B cell (primary cell): Measurements from ENCODE around the gene SLC7A10. TPM values are rescaled to one million over a fixed set of nuclear protein-coding genes. Genes with fewer than 3 reads are reported as not detected.
A peak's percentile ranks its signal among the peaks of the same experiment; 100 is the strongest.

ENCODE experiments used
- ATAC-seq: fragments of 200-7000 bp; cut with Tn5 transposase; one replicate; pipeline ENCODE4 v1.10.0; 2021; ENCODE audit warnings: low read depth, mild to moderate bottlenecking, moderate number of reproducible peaks, moderate library complexity
- CTCF ChIA-PET: fragments of 350-600 bp; sonication (Branson Sonifier 250); formaldehyde crosslinking; loops from one replicate; lab custom pipeline; 2021; ENCODE audit warnings: antibody characterized with exemption, inconsistent platforms; lab: Charles Lee
- POLR2A ChIA-PET: fragments of 350-600 bp; sonication (Branson Sonifier 250); formaldehyde crosslinking; loops from one replicate; lab custom pipeline; 2021; ENCODE audit warnings: antibody characterized with exemption; lab: Charles Lee
- DNase-seq: peaks from one replicate; pipeline ENCODE4 v3.0.0; 2013
- H2AFZ ChIP-seq: 2 replicates; pipeline ENCODE4 v1.6.1; 2012; ENCODE audit warnings: mild to moderate bottlenecking, low read depth, low read length; ENCODE audit not compliant: insufficient read depth, poor library complexity, severe bottlenecking
- H3K27ac ChIP-seq, 2 donors: 1 replicate in 1 of 2; 2 replicates in 1 of 2; pipeline ENCODE4 v1.5.1; 2012 to 2013; ENCODE audit warnings: low read length in 2 of 2, mild to moderate bottlenecking in 2 of 2, moderate library complexity in 1 of 2
- H3K27me3 ChIP-seq, 4 experiments: fragments of 200-600 bp in 1 of 4; sonication (generic) in 1 of 4; replicated peaks in 1 of 4; 1 replicate in 2 of 4; 2 replicates in 2 of 4; pipeline versions ENCODE4 v1.6.1 to v1.7.0; 2013 to 2016; ENCODE audit warnings: low read length in 3 of 4, mild to moderate bottlenecking in 2 of 4, mixed read lengths in 1 of 4, moderate library complexity in 1 of 4; ENCODE audit not compliant: insufficient read depth in 4 of 4, control insufficient read depth in 3 of 4; ENCODE audit errors: control extremely low read depth in 1 of 4
- H3K36me3 ChIP-seq, 2 experiments: replicated peaks in 1 of 2; 1 replicate in 1 of 2; 2 replicates in 1 of 2; pipeline versions ENCODE4 v1.6.1 to v1.7.1; 2013; ENCODE audit warnings: low read length in 1 of 2; ENCODE audit not compliant: insufficient read depth in 2 of 2, control insufficient read depth in 1 of 2; ENCODE audit errors: control extremely low read depth in 1 of 2, extremely low read depth in 1 of 2
- H3K4me1 ChIP-seq, 2 donors: fragments of 200-600 bp in 1 of 2; sonication (generic) in 1 of 2; 1 replicate in 1 of 2; 2 replicates in 1 of 2; pipeline versions ENCODE4 v1.5.1 to v1.6.1; 2013 to 2017; ENCODE audit warnings: low read length in 2 of 2; ENCODE audit not compliant: control insufficient read depth in 2 of 2, insufficient read depth in 2 of 2
- H3K4me2 ChIP-seq: replicated peaks from 2 replicates; pipeline ENCODE3; 2012; ENCODE audit warnings: mild to moderate bottlenecking, low read depth, low read length; ENCODE audit not compliant: poor library complexity, severe bottlenecking
- H3K4me3 ChIP-seq, 5 experiments: fragments of 200-600 bp in 1 of 5; sonication (generic) in 1 of 5; 1 replicate in 3 of 5; 2 replicates in 2 of 5; pipeline versions ENCODE4 v1.5.1 to v1.7.0; 2011 to 2016; ENCODE audit warnings: low read length in 4 of 5, mild to moderate bottlenecking in 4 of 5, low read depth in 2 of 5, control low read depth in 1 of 5, moderate library complexity in 1 of 5; ENCODE audit not compliant: insufficient read depth in 1 of 5; ENCODE audit errors: control extremely low read depth in 1 of 5, extremely low read depth in 1 of 5
- H3K79me2 ChIP-seq: fragments of 200-600 bp; sonication (generic); one replicate; pipeline ENCODE4 v1.6.0; 2016; ENCODE audit warnings: low read length; ENCODE audit not compliant: control insufficient read depth, insufficient read depth
- H3K9ac ChIP-seq: fragments of 200-600 bp; sonication (generic); 2 replicates; pipeline ENCODE4 v1.6.1; 2017; ENCODE audit warnings: mild to moderate bottlenecking, low read length, moderate library complexity
- H3K9me3 ChIP-seq, 3 donors: one replicate each; pipeline versions ENCODE4 v1.6.1 to v1.7.1; 2013; ENCODE audit warnings: low read length in 2 of 3; ENCODE audit not compliant: control insufficient read depth in 2 of 3, insufficient read depth in 1 of 3; ENCODE audit errors: control extremely low read depth in 1 of 3
- H4K20me1 ChIP-seq: 2 replicates; pipeline ENCODE4 v1.6.0; 2012; ENCODE audit warnings: mild to moderate bottlenecking, low read length; ENCODE audit not compliant: insufficient read depth, control insufficient read depth, poor library complexity, severe bottlenecking
- H3K27ac Mint-ChIP-seq: one replicate; pipeline ENCODE4 v1.8.0; 2021; ENCODE audit warnings: mixed read lengths
- H3K27me3 Mint-ChIP-seq: one replicate; pipeline ENCODE4 v1.8.0; 2021; ENCODE audit warnings: mixed read lengths
- H3K4me1 Mint-ChIP-seq: one replicate; pipeline ENCODE4 v1.8.0; 2021; ENCODE audit warnings: mixed read lengths
- H3K4me3 Mint-ChIP-seq: one replicate; pipeline ENCODE4 v1.8.0; 2021; ENCODE audit warnings: mixed read lengths
- H3K9me3 Mint-ChIP-seq: one replicate; pipeline ENCODE4 v1.8.0; 2022; ENCODE audit warnings: mixed read lengths; ENCODE audit not compliant: insufficient read depth
- EZH2 ChIP-seq: IDR thresholded peaks from 2 replicates; pipeline ENCODE4 v1.6.1; 2012; ENCODE audit warnings: borderline replicate concordance, low read depth, mild to moderate bottlenecking, moderate library complexity, low read length; ENCODE audit not compliant: insufficient read depth, poor library complexity, severe bottlenecking
- WGBS: methylation state at CpG from one replicate; pipeline ENCODE4 v1.1.5; 2013; ENCODE audit warnings: missing lambda C conversion rate; ENCODE audit not compliant: insufficient coverage; 5-methylcytosine and 5-hydroxymethylcytosine counted together
- intact Hi-C: fragments of 100-400 bp; cut with micrococcal nuclease; formaldehyde crosslinking; loops from one replicate; pipeline ENCODE4 v1.10.0; 2022
- polyA plus RNA-seq: library from polyadenylated mRNA; depleted of rRNA; stranded (reverse); fragments of >200 nt; gene quantifications from 2 replicates; pipeline ENCODE4 v1.2.3, GENCODE V29; 2012
- total RNA-seq, 2 donors: library from RNA; stranded (reverse); fragments of 120-200 nt in 1 of 2; gene quantifications; 1 replicate in 1 of 2; 2 replicates in 1 of 2; pipeline versions ENCODE4 v1.2.3 to v1.2.4, GENCODE V29; 2013 to 2022
- TF ChIP-seq, protein P1 (sequence below): fragments of 200-600 bp; IDR thresholded peaks from one replicate; pipeline ENCODE4 v1.8.0; 2022; ENCODE audit warnings: antibody characterized with exemption, mild to moderate bottlenecking

The SLC7A10 gene
- total and polyA plus RNA-seq, 2 donors (not counting 1 experiment from before 2014, with no cell fraction given), result not detected

DNA sequence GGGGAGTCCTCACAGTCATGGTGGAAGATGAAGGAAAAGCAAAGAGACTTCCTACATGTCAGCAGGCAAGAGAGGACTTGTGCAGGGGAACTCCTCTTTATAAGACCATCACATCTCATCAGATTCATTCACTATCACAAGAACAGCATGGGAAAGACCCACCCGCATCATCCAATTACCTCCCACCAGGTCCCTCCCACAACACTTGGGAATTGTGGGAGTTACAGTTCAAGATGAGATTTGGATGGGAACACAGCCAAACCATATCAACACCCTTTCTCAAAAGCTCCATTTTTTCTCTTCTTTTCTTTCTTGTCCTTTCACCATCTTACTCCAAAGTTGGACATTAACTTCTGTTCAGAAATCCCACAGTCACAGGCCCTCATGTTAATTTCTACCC is 36.2 kb downstream of the SLC7A10 start:
- H3K4me1 ChIP-seq, result peaks cover 11 to 14% of the 10 kb centered on the region in 2 donors
- peaks cover 9% of the 10 kb centered on the region for H3K4me1 Mint-ChIP-seq
- peaks cover 0 to 19% (median 4%) of the 10 kb centered on the region in 4 experiments for H3K27me3 ChIP-seq
- ATAC-seq (no peak), DNase-seq (no peak)
- H4K20me1 ChIP-seq, result no peaks in the 10 kb centered on the region
- no peaks in the 10 kb centered on the region for H3K79me2 ChIP-seq
- no peak overlapping the region for H3K4me3 ChIP-seq
- POLR2A ChIA-PET, result no interaction called here
- peaks cover 40% of the 10 kb centered on the region for H3K27me3 Mint-ChIP-seq
- TF ChIP-seq EZH2, result no peak
- TF ChIP-seq, protein P1, sequence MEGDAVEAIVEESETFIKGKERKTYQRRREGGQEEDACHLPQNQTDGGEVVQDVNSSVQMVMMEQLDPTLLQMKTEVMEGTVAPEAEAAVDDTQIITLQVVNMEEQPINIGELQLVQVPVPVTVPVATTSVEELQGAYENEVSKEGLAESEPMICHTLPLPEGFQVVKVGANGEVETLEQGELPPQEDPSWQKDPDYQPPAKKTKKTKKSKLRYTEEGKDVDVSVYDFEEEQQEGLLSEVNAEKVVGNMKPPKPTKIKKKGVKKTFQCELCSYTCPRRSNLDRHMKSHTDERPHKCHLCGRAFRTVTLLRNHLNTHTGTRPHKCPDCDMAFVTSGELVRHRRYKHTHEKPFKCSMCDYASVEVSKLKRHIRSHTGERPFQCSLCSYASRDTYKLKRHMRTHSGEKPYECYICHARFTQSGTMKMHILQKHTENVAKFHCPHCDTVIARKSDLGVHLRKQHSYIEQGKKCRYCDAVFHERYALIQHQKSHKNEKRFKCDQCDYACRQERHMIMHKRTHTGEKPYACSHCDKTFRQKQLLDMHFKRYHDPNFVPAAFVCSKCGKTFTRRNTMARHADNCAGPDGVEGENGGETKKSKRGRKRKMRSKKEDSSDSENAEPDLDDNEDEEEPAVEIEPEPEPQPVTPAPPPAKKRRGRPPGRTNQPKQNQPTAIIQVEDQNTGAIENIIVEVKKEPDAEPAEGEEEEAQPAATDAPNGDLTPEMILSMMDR, result no peak
- CTCF ChIA-PET, result no interaction called here
- H3K36me3 ChIP-seq, result no peaks in the 10 kb centered on the region
- H3K27ac ChIP-seq, result no peak overlapping the region
- H3K9me3 Mint-ChIP-seq, result no peaks in the 10 kb centered on the region
- no CpG with 5 or more reads among the region's 1 CpG for WGBS
- H3K9me3 ChIP-seq, result no peaks in the 10 kb centered on the region
- no peak overlapping the region for H2AFZ ChIP-seq
- intact Hi-C loops, result no loop called here
- H3K4me2 ChIP-seq, result no peak overlapping the region
- H3K4me3 Mint-ChIP-seq, result no peak overlapping the region
- H3K9ac ChIP-seq, result no peak overlapping the region
- H3K27ac Mint-ChIP-seq, result no peak overlapping the region

DNA sequence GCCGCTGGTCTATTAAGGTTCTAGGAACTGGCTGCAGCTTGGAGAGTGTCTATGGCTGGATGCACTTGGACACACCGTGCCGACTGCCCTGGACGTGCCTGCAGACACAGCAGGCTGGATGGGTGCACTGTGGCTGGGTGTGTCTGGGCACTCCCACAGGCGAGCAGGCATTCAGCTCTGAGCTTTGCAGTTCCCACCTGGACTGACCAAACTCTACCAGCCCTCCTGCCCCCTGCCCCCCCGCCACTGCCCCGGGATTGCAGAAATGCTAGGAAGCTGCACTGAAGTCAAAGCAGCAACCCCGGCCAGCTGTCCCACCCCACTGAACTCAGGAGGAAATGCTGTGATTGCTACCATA is 38.5 kb downstream of the SLC7A10 start:
- Histone ChIP-seq H3K9me3 (no peaks in the 10 kb centered on the region), H3K27me3 (peaks cover 0 to 7% (median 2%) of the 10 kb centered on the region in 4 experiments), H3K36me3 (no peaks in the 10 kb centered on the region), H3K4me3 (no peak overlapping the region), H4K20me1 (no peaks in the 10 kb centered on the region), H3K27ac (no peak overlapping the region), H3K4me1 (peaks cover 8 to 14% of the 10 kb centered on the region in 2 donors), H3K9ac (no peak overlapping the region), H3K4me2 (peak overlapping the region; percentile 26), H3K79me2 (no peaks in the 10 kb centered on the region), H2AFZ (no peak overlapping the region)
- H3K9me3 Mint-ChIP-seq, result no peaks in the 10 kb centered on the region
- 17% methylated on average over 1 of the region's 8 CpGs for WGBS
- peaks cover 9% of the 10 kb centered on the region for H3K4me1 Mint-ChIP-seq
- H3K27me3 Mint-ChIP-seq, result peaks cover 24% of the 10 kb centered on the region
- TF ChIP-seq, protein P1, result no peak
- TF ChIP-seq EZH2, result no peak
- no peak overlapping the region for H3K27ac Mint-ChIP-seq
- ChIA-PET POLR2A (interaction anchor here (0.7 kb wide), 1 partner anchor 186 kb away, joined by 11 read pairs; no protein-coding TSS in a partner anchor), CTCF (interaction anchor here (1.6 to 4.4 kb wide), 2 partner anchors 42 to 49 kb away, joined by 3 to 58 read pairs; no protein-coding TSS in a partner anchor)
- DNase-seq, result no peak
- ATAC-seq, result no peak
- H3K4me3 Mint-ChIP-seq, result no peak overlapping the region
- intact Hi-C loops, result no loop called here
